Ishikawa (cell line): ENCODE data around the gene TRIM54.

Source experiments
- CEBPB ChIP-seq: IDR thresholded peaks from 2 replicates; pipeline ENCODE4 v1.6.1; 2012
- CREB1 ChIP-seq: IDR thresholded peaks from 2 replicates; pipeline ENCODE4 v1.6.1; 2012; ENCODE audit warnings: low read depth
- EGR1 ChIP-seq: IDR thresholded peaks from 2 replicates; pipeline ENCODE4 v1.6.1; 2012
- EP300 ChIP-seq: IDR thresholded peaks from 2 replicates; pipeline ENCODE4 v1.6.1; 2012; ENCODE audit warnings: borderline replicate concordance
- FOXM1 ChIP-seq: IDR thresholded peaks from 2 replicates; pipeline ENCODE4 v1.6.1; 2012; ENCODE audit warnings: low read depth, borderline replicate concordance
- MAX ChIP-seq: IDR thresholded peaks from 2 replicates; pipeline ENCODE4 v1.6.1; 2012
- NFIC ChIP-seq: IDR thresholded peaks from 2 replicates; pipeline ENCODE4 v1.6.1; 2012
- RAD21 ChIP-seq: IDR thresholded peaks from 2 replicates; pipeline ENCODE4 v1.6.1; 2012; ENCODE audit warnings: low read depth
- REST ChIP-seq: IDR thresholded peaks from 2 replicates; pipeline ENCODE4 v1.6.1; 2012; ENCODE audit warnings: low read depth, mild to moderate bottlenecking
- TAF1 ChIP-seq: IDR thresholded peaks from 2 replicates; pipeline ENCODE4 v1.6.1; 2012; ENCODE audit warnings: low read depth, mild to moderate bottlenecking
- TCF12 ChIP-seq: IDR thresholded peaks from 2 replicates; pipeline ENCODE4 v1.6.1; 2012; ENCODE audit warnings: low read depth
- TEAD4 ChIP-seq: IDR thresholded peaks from 2 replicates; pipeline ENCODE4 v1.6.1; 2012
- USF1 ChIP-seq: IDR thresholded peaks from 2 replicates; pipeline ENCODE4 v1.6.1; 2012
- YY1 ChIP-seq: IDR thresholded peaks from 2 replicates; pipeline ENCODE4 v1.6.1; 2012; ENCODE audit warnings: low read depth
- ZBTB7A ChIP-seq: IDR thresholded peaks from 2 replicates; pipeline ENCODE4 v1.6.1; 2012; ENCODE audit warnings: low read depth

Gene TRIM54

GRCh38 chr2:27270131-27270530 is 12.1 kb upstream of the TRIM54 start:
- TF ChIP-seq REST, result no peak
- TF ChIP-seq TEAD4, result no peak
- TF ChIP-seq RAD21, result no peak
- TF ChIP-seq USF1, result no peak
- no peak for TF ChIP-seq FOXM1
- TF ChIP-seq EGR1, result no peak
- no peak for TF ChIP-seq YY1
- TF ChIP-seq TCF12, result no peak
- TF ChIP-seq CREB1, result no peak
- no peak for TF ChIP-seq NFIC
- no peak for TF ChIP-seq CEBPB
- no peak for TF ChIP-seq MAX
- no peak for TF ChIP-seq ZBTB7A
- TF ChIP-seq EP300, result no peak
- no peak for TF ChIP-seq TAF1

GRCh38 chr2:27270670-27271069 is 11.6 kb upstream of the TRIM54 start:
- TF ChIP-seq MAX (no peak), TEAD4 (no peak), TAF1 (no peak), FOXM1 (no peak), EP300 (no peak), TCF12 (no peak), ZBTB7A (no peak), RAD21 (no peak), NFIC (no peak)

- TF ChIP-seq YY1 (no peak), TCF12 (no peak), TAF1 (no peak), ZBTB7A (no peak), CEBPB (no peak), CREB1 (no peak), TEAD4 (no peak), MAX (no peak), EGR1 (no peak), REST (no peak), RAD21 (no peak), EP300 (no peak), USF1 (no peak), FOXM1 (no peak), NFIC (no peak)
These were observed 10.4 kb upstream of the TRIM54 start for GRCh38 chr2:27271631-27272340.

- TF ChIP-seq EP300 (no peak), REST (no peak), FOXM1 (no peak), ZBTB7A (no peak), NFIC (no peak), EGR1 (no peak), CREB1 (no peak), USF1 (no peak), CEBPB (no peak), MAX (no peak)
These were observed 6.7 kb upstream of the TRIM54 start, which contains the start of gene DNAJC5G for GRCh38 chr2:27275211-27276150. Gene DNAJC5G (plus strand): TSS chr2:27275433. CDS start chr2:27276729, 1,296 bp downstream.
